Activated CD4-positive, alpha-beta T cell treated with anti-CD3 and anti-CD28 coated beads for 36 hours (primary cell): ENCODE results near the gene RAP2A. TPM values are rescaled to one million over a fixed set of nuclear protein-coding genes. Genes with fewer than 3 reads are reported as not detected.

Source experiments
- ATAC-seq: fragments of 200-7000 bp; cut with Tn5 transposase; one replicate; pipeline ENCODE4 v1.10.0; 2021; ENCODE audit warnings: mild to moderate bottlenecking, moderate library complexity
- CTCF ChIA-PET: fragments of 350-600 bp; sonication (Branson Sonifier 250); formaldehyde crosslinking; loops from one replicate; lab custom pipeline; 2021; ENCODE audit warnings: antibody characterized with exemption; lab: Charles Lee
- POLR2A ChIA-PET: fragments of 350-600 bp; sonication (Branson Sonifier 250); formaldehyde crosslinking; loops from one replicate; lab custom pipeline; 2021; ENCODE audit warnings: antibody characterized with exemption, inconsistent platforms; lab: Charles Lee
- DNase-seq: peaks from one replicate; pipeline ENCODE4 v3.0.0-alpha.2; 2020
- H3K27ac Mint-ChIP-seq: one replicate; pipeline ENCODE4 v1.8.0; 2021; ENCODE audit warnings: mixed read lengths
- H3K27me3 Mint-ChIP-seq: one replicate; pipeline ENCODE4 v1.8.0; 2021; ENCODE audit warnings: mixed read lengths
- H3K36me3 Mint-ChIP-seq: one replicate; pipeline ENCODE4 v1.8.0; 2021; ENCODE audit warnings: low read depth, mixed read lengths
- H3K4me1 Mint-ChIP-seq: one replicate; pipeline ENCODE4 v1.8.0; 2021; ENCODE audit warnings: mixed read lengths
- H3K4me3 Mint-ChIP-seq: one replicate; pipeline ENCODE4 v1.8.0; 2021; ENCODE audit warnings: mild to moderate bottlenecking, moderate library complexity, mixed read lengths
- H3K9me3 Mint-ChIP-seq: one replicate; pipeline ENCODE4 v1.8.0; 2021; ENCODE audit warnings: low read depth, mixed read lengths
- intact Hi-C, 2 experiments: fragments of 100-400 bp; cut with DNase I in 1 of 2; cut with micrococcal nuclease in 1 of 2; formaldehyde crosslinking; loops; one replicate each; pipeline versions ENCODE4 v1.14.2 to v1.15.1; 2022 to 2024; cut with DNase I, micrococcal nuclease
- total RNA-seq, 2 experiments: library from RNA; stranded (reverse); gene quantifications; one replicate each; pipeline ENCODE4 v1.2.3, GENCODE V29; 2021

The RAP2A gene
- total RNA-seq, 2 experiments from 2014 or later: 12.3 to 15.5 TPM

DNA sequence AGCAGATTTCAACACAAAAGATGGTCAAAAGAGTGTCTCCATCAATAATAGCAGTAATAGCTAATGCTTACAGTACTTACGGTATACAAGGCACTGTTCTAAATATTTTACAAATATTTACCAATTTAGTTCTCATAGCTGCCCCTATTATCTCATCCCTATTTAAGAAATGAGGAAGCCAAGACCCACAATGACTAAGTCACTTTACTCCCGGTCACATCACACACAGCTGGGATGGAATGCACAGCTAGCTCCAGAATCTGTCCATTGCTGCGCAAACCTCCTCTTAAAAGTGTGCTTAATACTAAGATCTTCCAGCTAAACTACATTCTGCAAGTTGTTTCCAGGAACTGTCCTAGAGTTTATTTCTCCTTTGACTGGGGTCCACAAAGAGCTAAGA is 63.4 kb downstream of the RAP2A start:
- POLR2A ChIA-PET: no interaction called here
- DNase-seq: no peak
- no peak for ATAC-seq
- H3K27me3 Mint-ChIP-seq: peaks cover 7% of the 10 kb centered on the region
- CTCF ChIA-PET: no interaction called here
- intact Hi-C loops: no loop called here
- no peaks in the 10 kb centered on the region for H3K36me3 Mint-ChIP-seq
- no peak overlapping the region for H3K27ac Mint-ChIP-seq
- H3K4me3 Mint-ChIP-seq: no peak overlapping the region
- H3K4me1 Mint-ChIP-seq: no peaks in the 10 kb centered on the region
- H3K9me3 Mint-ChIP-seq: no peaks in the 10 kb centered on the region

DNA sequence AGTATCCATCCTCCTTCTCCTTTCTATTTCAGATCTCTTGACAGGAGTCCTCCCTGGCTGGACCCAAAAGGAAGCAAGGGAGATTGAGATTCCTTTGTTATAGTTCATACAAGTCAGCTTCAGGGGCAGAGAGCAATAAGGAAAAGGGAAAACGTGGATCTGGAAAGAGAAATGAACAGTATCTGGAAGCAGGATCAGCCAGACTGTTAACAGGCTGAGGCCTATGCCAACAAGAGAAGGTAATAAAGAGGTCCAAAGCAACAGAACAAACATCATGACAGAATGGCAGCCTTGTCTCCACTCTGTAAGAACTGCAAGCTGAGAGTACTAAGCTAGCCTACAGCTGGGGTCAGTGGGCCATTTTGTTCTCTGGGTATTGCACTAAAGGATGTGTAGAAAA is 64.5 kb downstream of the RAP2A start:
- DNase-seq: no peak
- Mint-ChIP-seq H3K36me3 (no peaks in the 10 kb centered on the region), H3K4me1 (no peaks in the 10 kb centered on the region), H3K9me3 (no peaks in the 10 kb centered on the region), H3K27me3 (peaks cover 7% of the 10 kb centered on the region), H3K4me3 (no peak overlapping the region), H3K27ac (no peak overlapping the region)
- ChIA-PET POLR2A (no interaction called here), CTCF (no interaction called here)
- ATAC-seq: no peak
- intact Hi-C loops: no loop called here

DNA sequence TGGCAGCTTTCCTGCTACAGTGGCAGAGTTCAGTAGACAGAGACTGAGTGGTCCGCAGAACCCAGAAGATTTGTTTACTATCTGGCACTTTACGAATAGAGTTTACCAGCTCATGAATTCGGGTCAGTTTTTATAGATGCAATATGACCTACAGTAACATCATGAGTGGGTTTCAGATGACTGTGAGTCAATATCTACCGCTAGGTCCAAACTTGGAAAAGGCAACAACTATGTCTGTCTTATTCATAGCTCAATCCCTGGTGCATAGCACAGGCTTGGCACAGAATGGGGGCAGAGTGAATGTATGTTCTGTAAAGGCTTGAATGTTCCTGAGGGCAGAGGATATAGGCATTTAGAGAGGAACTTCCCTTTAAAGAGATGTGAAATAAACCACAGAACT is 65.2 kb downstream of the RAP2A start:
- Mint-ChIP-seq H3K4me1 (no peaks in the 10 kb centered on the region), H3K27me3 (peaks cover 7% of the 10 kb centered on the region), H3K9me3 (no peaks in the 10 kb centered on the region), H3K36me3 (no peaks in the 10 kb centered on the region), H3K4me3 (no peak overlapping the region), H3K27ac (no peak overlapping the region)
- ChIA-PET POLR2A (no interaction called here), CTCF (no interaction called here)
- intact Hi-C loops: no loop called here
- no peak for DNase-seq
- no peak for ATAC-seq

DNA sequence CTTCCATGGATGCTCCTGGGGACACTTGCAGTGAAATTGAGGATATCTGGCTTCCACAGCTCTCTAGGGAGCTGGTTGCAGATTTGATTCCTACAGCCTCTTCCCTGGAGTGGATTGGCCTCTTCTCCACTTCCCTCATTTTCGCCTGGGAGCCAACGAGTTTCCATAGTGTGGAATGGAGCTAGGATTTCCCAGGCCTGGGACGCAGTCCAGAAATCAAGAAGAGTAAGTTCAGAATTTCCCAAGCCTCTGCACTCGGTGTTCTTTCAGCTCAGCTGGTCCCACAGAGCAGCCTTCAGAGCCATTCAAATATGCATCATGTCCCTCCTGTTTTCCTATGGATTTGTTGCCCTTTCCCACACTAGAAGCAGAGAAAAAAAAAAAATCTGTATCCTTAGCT is 68.2 kb downstream of the RAP2A start:
- no peak for ATAC-seq
- no peak overlapping the region for H3K27ac Mint-ChIP-seq
- ChIA-PET POLR2A (no interaction called here), CTCF (no interaction called here)
- no peaks in the 10 kb centered on the region for H3K9me3 Mint-ChIP-seq
- peaks cover 8% of the 10 kb centered on the region for H3K27me3 Mint-ChIP-seq
- DNase-seq: no peak
- intact Hi-C loops: no loop called here
- no peak overlapping the region for H3K4me3 Mint-ChIP-seq
- H3K4me1 Mint-ChIP-seq: no peaks in the 10 kb centered on the region
- no peaks in the 10 kb centered on the region for H3K36me3 Mint-ChIP-seq

DNA sequence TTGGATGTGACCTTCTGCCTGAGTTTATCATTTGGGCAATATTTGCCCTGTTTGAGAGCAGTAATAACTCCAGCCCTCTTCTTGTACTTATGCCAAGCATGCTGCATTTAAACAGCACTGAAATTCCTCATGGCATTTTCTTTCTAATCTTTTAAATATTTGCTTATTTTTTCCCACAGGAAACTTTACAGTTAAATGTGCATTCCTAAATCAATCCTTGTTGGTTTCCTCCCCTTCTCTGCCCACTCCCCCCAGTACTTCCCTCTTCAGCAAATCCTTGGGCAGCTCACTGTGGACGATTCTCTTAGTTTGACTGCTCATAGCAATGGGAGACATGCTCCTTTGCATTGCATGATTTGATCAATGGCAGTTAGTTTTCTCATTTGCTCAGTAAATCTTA is 68.7 kb downstream of the RAP2A start:
- ATAC-seq: no peak
- Mint-ChIP-seq H3K27ac (no peak overlapping the region), H3K4me3 (no peak overlapping the region), H3K27me3 (peaks cover 8% of the 10 kb centered on the region), H3K4me1 (no peaks in the 10 kb centered on the region), H3K9me3 (no peaks in the 10 kb centered on the region), H3K36me3 (no peaks in the 10 kb centered on the region)
- intact Hi-C loops: no loop called here
- ChIA-PET POLR2A (no interaction called here), CTCF (no interaction called here)
- no peak for DNase-seq

DNA sequence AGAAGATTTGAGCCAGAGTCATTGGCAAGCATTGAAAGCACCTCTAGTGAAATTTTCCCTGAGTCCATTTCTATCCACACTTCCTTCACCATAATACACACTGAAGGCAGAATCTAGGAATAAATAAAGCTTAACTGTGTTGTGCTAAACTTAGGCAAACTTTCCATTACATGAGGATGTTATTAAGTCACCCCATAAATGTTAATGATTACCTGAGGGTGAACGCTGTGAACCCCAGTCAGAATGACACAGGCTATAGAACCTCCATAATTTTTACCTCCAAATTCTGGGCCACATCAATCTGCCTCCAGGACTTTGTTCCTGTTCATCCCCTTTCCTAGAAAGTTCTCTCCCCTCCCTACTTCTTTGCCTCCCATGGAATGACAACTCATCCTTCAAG is 71.0 kb downstream of the RAP2A start:
- intact Hi-C loops: no loop called here
- Mint-ChIP-seq H3K27me3 (peaks cover 11% of the 10 kb centered on the region), H3K4me3 (no peak overlapping the region), H3K4me1 (no peaks in the 10 kb centered on the region), H3K9me3 (no peaks in the 10 kb centered on the region), H3K27ac (no peak overlapping the region), H3K36me3 (no peaks in the 10 kb centered on the region)
- DNase-seq (no peak), ATAC-seq (no peak)
- ChIA-PET CTCF (no interaction called here), POLR2A (no interaction called here)

DNA sequence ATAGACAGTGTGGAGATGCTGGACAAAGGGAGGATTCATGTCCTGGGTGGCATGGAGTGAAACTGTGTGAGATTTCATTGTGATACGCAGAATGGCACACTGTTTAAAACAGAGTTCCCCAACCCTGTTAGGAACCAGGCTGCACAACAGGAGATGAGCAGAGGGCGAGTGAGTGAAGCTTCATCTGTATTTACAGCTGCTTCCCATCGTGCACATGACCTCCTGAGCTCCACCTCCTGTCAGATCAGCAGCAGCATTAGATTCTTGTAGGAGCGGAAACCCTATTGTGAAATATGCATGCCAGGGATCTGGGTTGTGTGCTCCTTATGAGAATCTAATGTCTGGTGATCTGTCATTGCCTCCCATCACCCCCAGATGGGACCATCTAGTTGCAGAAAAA is 72.5 kb downstream of the RAP2A start:
- Mint-ChIP-seq H3K27me3 (peaks cover 11% of the 10 kb centered on the region), H3K36me3 (no peaks in the 10 kb centered on the region), H3K9me3 (peaks cover 5% of the 10 kb centered on the region), H3K27ac (no peak overlapping the region), H3K4me1 (no peaks in the 10 kb centered on the region), H3K4me3 (no peak overlapping the region)
- ChIA-PET POLR2A (no interaction called here), CTCF (no interaction called here)
- DNase-seq (no peak), ATAC-seq (no peak)
- intact Hi-C loops: no loop called here

DNA sequence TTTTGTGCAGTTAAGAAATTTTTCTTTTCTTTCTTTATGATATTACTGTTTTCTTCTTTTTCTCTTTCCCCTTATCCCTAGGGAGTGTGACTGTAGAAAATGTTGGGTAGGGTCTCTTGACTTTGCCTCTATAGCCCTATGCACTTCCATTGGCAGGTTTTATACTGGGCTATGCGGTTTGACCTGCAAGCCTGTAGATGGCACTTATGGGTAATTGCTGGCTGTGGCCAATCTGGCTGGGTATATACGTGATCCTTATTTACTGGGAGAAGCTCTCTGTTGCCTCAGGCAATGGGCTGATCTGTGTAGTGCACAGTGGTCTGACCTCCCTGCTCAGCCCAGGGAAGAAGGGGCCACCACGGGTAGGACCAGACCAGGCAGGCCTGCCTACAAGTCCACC is 78.8 kb downstream of the RAP2A start:
- POLR2A ChIA-PET: no interaction called here
- Mint-ChIP-seq H3K4me3 (no peak overlapping the region), H3K9me3 (peaks cover 10% of the 10 kb centered on the region), H3K27ac (no peak overlapping the region), H3K4me1 (no peaks in the 10 kb centered on the region), H3K36me3 (no peaks in the 10 kb centered on the region), H3K27me3 (peaks cover 14% of the 10 kb centered on the region)
- intact Hi-C loops: no loop called here
- CTCF ChIA-PET: interaction anchor here (0.7 kb wide), 2 partner anchors 387 to 403 kb away, joined by 3 read pairs; no protein-coding TSS in a partner anchor
- no peak for ATAC-seq
- DNase-seq: no peak

DNA sequence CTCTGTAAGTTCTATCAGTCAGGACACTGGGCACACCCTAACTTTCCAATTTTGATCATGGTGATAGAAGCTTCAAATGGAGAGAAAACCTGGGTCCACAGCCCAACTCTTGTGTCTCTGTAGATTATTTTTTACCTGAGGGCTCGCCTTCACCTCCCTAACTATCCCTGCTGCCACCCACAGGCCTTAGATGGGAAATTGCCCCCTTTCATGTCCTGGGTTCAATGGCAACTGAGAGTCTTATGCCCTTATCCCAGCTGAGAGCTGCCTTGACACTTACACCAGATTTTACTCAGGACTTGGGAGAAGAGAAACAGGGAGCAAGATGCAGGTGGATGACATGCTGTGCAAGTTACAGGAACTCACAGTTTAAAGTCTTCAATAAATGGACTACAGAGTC is 81.7 kb downstream of the RAP2A start:
- Mint-ChIP-seq H3K27ac (no peak overlapping the region), H3K4me1 (no peaks in the 10 kb centered on the region), H3K27me3 (peaks cover 12% of the 10 kb centered on the region), H3K9me3 (peaks cover 9% of the 10 kb centered on the region), H3K36me3 (no peaks in the 10 kb centered on the region), H3K4me3 (no peak overlapping the region)
- CTCF ChIA-PET: no interaction called here
- no peak for DNase-seq
- ATAC-seq: no peak
- intact Hi-C loops: no loop called here
- POLR2A ChIA-PET: no interaction called here

DNA sequence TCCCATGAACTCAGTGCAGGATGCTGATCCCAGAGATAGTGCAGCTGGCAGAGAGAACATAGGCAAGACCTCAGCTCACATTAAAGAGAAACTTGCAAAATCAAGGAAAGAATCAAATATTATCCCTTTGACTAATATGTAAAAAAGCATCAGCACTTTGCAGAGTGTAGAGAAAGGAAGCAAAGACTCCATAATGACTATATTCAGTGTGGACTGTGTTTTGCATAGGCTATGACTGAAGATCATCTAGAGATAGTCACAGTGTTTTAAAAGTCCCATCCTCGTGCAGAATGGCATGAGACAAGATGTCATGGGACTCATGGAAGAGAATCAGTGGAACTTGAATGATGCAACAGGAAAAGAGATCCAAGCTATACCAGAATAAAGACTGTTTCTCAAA is 84.0 kb downstream of the RAP2A start:
- CTCF ChIA-PET: interaction anchor here (0.6 kb wide), 1 partner anchor 1430 kb away, joined by 3 read pairs; no protein-coding TSS in a partner anchor
- intact Hi-C loops: no loop called here
- Mint-ChIP-seq H3K4me1 (no peaks in the 10 kb centered on the region), H3K27ac (no peak overlapping the region), H3K9me3 (peaks cover 1% of the 10 kb centered on the region), H3K4me3 (no peak overlapping the region), H3K27me3 (peaks cover 7% of the 10 kb centered on the region), H3K36me3 (no peaks in the 10 kb centered on the region)
- POLR2A ChIA-PET: no interaction called here
- DNase-seq: no peak
- no peak for ATAC-seq

Other genes starting within 250 kb of the RAP2A start
- 10 to 100 TPM; 16.7 to 24.5 TPM for gene MBNL2, start 211.8 kb upstream of the RAP2A start, total RNA-seq